Hypothalamus (tissue), 51 donors: Measurements from ENCODE around the gene KRTAP7-1.
A peak's percentile ranks its signal among the peaks of the same experiment; 100 is the strongest.

Source experiments
- DNase-seq, 51 donors: peaks; one replicate each; lab custom pipeline; 2025; lab: John Stamatoyannopoulos, UW

KRTAP7-1 gene, protein sequence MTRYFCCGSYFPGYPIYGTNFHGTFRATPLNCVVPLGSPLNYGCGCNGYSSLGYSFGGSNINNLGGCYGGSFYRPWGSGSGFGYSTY

DNA sequence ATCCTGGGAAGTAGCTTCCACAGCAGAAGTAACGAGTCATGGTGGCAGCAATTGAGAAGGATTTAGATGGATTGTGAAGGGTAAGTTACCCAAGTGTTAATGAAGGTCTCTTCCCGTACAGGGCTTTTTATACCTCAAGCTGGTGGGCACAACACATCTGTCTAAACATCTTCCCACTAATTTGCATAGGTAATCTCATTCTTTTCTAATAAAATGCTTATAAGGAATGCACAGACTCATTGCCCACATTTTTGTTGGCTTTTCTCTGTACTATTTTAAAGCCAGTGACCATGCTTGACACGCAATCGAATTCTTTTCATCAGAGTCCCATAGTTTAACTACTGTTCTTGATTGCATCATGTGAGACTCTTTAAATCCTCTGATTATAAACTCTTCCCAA, at the start of gene KRTAP7-1:
TSS of gene KRTAP7-1 (minus strand) at position 101 of the 400 bp plus-strand sequence. CDS start at position 40, 61 bp downstream.
- DNase-seq = no peak

DNA sequence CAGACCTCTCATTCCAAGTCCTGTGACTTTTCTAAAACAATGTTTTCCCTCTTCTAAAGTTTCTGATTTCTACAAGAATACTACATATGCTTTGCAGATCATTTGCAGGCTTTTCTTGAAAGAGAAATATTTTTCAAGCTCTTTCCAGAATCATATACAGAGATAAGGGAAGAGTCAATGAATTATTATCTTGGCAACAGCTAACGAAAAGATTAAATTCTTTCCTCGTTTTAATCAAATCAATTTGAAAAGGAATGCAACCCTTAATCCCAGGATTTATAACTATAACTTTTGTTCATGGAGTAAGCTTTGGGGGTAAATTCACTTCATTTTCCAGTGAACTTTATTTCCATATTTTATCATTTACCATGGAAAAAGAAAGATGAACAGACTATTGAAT, 45.0 kb upstream of the KRTAP7-1 start:
- DNase-seq = no peak

DNA sequence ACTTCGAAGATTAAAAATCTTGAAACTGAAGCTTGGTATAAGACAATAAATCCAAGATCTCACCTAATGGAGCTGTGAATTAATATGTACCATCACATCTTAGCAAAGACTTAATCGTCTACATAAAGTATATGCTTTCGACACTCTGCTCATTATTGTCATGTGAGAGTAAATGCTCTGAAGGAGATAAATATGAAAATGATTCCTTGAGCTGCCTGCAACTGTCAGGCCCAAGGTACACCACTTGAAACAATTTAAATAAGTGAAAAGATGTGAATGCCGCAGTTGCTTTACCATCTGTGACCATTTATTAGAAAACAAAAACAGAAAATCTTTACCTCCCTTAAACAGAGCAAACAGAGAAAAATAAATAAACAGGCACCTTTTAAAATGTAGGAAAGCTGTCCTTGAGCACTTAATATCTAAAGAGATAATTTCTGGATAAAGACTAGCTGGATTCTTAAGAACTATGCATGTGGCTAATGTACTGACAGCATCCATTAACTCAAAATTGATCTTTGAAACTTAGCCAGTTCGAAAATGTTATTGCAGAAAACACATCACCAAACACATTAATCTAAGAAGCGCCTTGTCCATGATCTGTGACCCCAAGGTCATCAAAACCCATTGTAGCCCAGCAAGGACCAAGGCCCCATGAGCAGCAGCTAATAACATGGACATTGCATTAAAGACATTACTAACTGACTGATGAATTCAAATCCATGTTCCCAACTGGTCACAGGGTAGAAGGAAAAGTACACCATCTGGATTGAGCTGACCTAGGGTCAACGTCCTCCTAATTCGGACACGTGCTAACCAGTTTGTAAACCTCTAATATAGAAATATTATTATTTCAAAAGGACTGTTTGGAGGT, 18.3 kb upstream of the KRTAP7-1 start:
- DNase-seq = no peak

DNA sequence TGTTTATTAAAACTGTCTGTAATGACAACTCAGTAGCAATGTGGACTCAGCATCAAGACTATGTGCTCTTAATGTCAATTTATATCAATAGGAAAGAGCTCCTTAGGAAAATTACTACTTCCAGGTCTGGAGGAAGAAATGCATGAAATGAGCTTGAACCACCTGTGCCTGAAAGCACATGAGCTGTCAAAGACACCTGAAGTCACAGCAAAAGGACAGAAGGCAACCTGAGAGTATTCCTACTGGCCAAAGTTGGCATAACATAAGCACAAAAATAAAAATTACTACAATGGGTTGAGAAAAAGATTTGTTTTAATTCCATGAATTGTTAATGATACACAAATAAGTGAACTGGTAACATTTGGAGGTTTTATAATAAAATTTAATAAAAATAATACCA, 13.4 kb upstream of the KRTAP7-1 start:
- no peak for DNase-seq

DNA sequence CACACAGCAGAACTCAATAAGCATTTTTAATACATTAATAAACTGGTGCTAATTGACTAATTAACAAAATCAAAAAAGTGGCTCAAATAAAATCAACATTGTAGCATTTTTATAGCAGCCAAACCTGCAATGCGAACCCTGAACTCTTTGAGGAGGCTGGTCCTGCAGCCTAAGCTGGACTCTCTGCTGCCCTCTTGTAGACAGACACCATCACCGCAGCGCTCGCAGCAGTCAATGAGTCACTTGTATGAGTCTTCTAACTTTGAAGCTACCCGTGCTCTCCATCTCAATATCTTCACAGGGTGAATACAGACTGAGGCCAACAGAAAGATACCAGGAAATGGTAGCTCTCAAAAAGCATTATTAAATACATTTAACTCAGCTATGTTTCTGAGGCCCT, 9.7 kb upstream of the KRTAP7-1 start:
- peak in 3 of 51 donors; percentile 2 to 6 (median 2) for DNase-seq

DNA sequence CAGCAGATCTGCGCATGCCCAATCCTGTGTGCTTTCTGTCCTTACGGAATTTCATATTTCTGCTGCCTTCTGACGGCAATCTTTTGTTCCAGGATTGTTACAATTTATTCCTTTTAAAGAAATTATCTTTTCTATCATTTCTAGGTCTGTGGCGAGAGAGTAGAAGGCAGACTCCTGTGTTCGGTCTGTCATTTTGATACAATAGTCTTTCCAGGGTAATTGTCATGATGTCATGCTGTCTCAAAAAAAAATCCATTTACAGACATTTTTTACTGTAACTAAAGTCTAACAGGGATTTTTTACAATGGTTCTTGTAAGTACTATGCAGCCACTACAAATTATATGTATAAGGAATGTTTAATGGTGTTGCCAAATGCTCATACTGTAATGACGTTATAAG, 9.0 kb upstream of the KRTAP7-1 start:
- DNase-seq = no peak

DNA sequence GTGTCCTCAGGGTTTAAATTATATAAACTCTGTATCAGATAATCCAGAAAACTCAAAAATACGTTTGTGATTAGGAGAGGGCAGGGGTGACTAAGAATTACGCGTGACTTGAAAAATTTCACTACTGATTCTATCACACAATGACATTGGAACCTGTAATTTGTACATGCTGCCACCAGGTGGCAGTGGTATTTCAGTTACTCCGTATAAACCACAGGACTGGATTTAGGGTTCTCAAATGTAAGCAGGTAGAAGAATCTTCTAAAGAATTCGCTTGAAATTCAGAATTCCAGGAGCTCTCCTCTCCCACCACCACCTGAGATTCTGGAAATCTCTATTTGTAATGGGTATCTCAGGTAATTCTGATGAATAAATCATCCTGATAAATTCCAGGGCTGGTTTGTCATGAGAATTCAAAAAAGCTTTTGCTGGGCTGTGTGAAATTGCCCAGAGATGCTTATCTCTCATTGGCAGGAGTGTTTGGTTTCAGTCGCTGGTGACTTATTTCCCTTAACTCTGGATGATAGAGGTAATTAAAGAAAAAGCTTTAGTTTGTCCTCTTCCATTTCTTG, 1.7 kb upstream of the KRTAP7-1 start:
- DNase-seq = no peak

DNA sequence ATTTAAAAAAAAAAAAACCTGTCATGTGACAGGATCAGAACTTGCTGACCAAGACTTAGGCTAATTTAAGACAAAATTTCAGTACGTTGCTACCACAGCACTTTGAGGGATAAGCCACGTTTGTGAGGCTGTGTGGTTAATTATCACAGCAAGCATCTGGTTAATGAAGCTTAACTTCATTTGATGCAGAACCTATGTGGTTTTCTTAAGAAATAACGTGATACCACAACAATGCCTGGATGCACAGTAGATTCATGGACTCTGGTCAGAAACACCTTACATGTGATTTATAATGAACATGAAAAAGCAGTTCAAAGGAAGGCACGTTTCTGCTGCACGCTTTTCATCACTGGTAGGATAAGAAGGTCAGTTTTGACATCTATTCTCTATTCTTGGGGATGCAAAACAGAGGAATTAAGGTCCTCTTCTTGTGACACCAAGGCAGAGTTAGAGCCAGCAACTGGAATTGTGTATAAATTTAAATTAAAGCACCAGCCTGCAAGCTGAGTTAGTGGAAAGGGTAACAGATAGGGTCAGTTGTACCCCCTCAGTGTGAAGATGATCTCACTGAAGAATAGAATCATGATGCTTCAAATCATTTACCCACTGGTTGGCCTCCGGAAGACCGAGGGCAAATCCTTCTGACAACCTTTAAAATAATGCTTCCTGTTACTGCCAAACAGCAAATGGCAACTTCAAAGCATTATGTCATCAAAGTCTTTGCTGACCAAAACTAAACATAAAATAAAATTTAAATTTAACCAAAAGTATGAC, 10.5 kb downstream of the KRTAP7-1 start:
- no peak for DNase-seq

DNA sequence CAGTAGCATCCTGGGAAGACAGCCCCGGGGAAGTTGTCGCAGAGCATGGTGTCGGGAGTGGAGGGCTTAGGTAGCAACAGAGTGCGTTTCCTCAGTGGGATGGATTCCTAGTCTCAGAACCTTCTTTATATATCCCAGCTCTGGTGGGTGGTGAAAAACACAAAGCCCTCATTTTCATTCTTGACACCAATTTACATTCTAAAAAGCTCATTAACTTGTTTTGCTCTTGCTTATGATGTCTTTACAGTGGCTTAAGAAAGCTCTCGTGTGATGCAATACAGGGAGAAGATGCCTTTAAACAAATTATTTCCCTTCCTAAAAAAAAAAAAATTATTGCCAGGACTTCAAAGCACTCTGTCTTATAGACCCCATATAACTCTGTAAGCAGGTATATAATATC, 16.4 kb downstream of the KRTAP7-1 start, which contains the start of gene KRTAP8-1:
TSS of gene KRTAP8-1 (minus strand) at position 101 of the 400 bp plus-strand sequence. CDS start at position 47, 54 bp downstream.
- no peak for DNase-seq

DNA sequence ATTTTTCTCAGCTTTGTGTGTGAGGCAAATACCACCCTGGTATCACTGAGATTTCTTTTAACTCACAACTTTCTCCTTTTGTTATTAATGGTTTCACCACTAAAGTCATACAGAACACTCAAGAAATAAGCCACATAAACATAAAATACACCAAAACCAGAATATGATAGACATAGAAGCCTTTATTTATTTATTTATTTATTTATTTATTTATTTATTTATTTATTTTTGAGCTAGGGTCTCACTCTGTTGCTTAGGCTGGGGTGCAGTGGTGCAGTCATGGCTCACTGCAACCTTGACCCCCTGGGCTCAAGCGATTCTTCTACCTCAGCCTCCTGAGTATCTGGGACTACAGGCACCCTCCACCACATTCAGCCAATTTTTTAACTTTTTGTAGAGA, 29.0 kb downstream of the KRTAP7-1 start:
- no peak for DNase-seq

DNA sequence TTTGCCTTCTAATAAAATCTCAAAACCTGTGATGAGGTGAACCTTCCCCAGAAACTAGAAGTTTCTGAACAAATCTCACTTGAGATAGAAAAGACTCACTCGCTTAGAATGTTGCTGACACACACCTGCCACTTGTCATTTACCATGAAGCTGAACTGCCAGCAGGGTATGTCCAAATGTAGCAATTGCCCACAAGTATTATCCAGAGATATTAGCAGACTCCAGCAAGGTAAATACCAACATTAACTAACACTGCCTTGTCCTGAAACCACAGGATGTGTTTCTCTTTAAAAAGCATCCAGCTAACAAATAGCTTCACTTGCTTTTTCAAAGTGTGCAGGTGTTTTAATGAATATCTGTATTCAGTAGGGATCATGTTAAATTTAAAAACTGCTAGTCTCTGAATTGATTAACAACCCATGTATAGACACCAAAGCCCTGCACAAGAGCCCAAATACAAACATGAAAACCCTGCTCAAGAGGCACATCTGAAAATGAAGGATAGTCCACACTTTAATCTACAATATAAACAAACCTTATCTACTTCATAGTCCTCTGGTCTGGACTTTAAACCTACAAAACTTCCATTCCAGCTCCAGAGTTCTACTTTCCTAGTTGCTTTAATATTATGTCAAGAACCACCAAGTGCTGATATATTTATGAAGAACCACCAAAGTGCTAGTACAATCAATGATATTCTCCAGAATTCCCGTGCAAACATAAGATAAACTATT, 35.8 kb downstream of the KRTAP7-1 start:
- no peak for DNase-seq

DNA sequence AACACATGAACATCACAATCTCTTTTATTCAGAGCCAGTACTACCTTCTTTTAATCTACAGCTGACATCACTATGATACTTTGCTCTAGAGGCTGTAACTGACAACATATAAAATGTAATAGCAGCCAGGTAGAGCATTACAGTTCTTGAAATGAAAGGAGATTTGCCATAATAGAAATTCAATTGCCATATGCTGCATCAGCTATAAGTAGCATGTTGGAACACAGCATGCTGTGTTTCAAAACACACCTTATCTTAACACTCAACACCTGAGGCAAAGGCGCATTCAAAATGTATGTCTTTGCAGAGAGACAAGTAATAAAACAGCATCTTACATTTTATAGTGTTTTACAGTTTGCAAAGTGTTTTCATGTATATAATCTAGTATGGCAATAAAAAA, 50.3 kb downstream of the KRTAP7-1 start:
- DNase-seq = no peak
